SK-N-SH (cell line): ENCODE results near the gene CBFA2T3. TPM values are rescaled to one million over a fixed set of nuclear protein-coding genes. Genes with fewer than 3 reads are reported as not detected.

Source experiments
- CTCF ChIA-PET: fragments of 300-600, 350-600 bp; formaldehyde crosslinking; extraction: SDS; loops from one replicate; lab custom pipeline; 2021; lab: Yijun Ruan, JAX
- POLR2A ChIA-PET: fragments of 350-600 bp; sonication (Branson Sonifier 250); formaldehyde crosslinking; extraction: SDS; loops from one replicate; lab custom pipeline; 2020; ENCODE audit warnings: antibody characterized with exemption, inconsistent platforms; lab: Yijun Ruan, JAX
- DNase-seq: peaks from one replicate; pipeline ENCODE4 v3.0.0; 2012
- H2AFZ ChIP-seq: fragments of 200-600 bp; sonication (generic); 2 replicates; pipeline ENCODE4 v1.8.1; 2016; ENCODE audit warnings: antibody characterized with exemption, mild to moderate bottlenecking, low read depth
- H3F3A ChIP-seq: fragments of 200-600 bp; sonication (generic); replicated peaks from 2 replicates; pipeline ENCODE3; 2016; ENCODE audit warnings: antibody characterized with exemption, mild to moderate bottlenecking; ENCODE audit not compliant: insufficient read depth
- H3K27ac ChIP-seq, 2 experiments: fragments of 200-500 bp in 1 of 2; fragments of 200-600 bp in 1 of 2; sonication (Bioruptor generic) in 1 of 2; sonication (generic), shearing (Covaris generic) in 1 of 2; 2 replicates each; pipeline versions ENCODE4 v1.5.1 to v1.6.1; 2014 to 2016; ENCODE audit warnings: low read depth in 2 of 2, inconsistent platforms in 1 of 2, low read length in 1 of 2, mild to moderate bottlenecking in 1 of 2, mixed read lengths in 1 of 2
- H3K27me3 ChIP-seq: fragments of 200-600 bp; sonication (generic), shearing (Covaris generic); 2 replicates; pipeline ENCODE4 v1.6.1; 2016; ENCODE audit warnings: mixed run types; ENCODE audit not compliant: insufficient read depth
- H3K36me3 ChIP-seq, 2 experiments: fragments of 200-500 bp in 1 of 2; fragments of 200-600 bp in 1 of 2; sonication (Bioruptor generic) in 1 of 2; sonication (generic) in 1 of 2; replicated peaks in 1 of 2; 2 replicates each; pipeline versions ENCODE3 to v1.5.1; 2014 to 2016; ENCODE audit warnings: low read length in 1 of 2, mild to moderate bottlenecking in 1 of 2; ENCODE audit not compliant: insufficient read depth in 2 of 2, control insufficient read depth in 1 of 2
- H3K4me1 ChIP-seq, 2 experiments: fragments of 200-500 bp in 1 of 2; fragments of 200-600 bp in 1 of 2; sonication (Bioruptor generic) in 1 of 2; sonication (generic), shearing (Covaris generic) in 1 of 2; 2 replicates each; pipeline versions ENCODE4 v1.5.1 to v1.6.1; 2014 to 2016; ENCODE audit warnings: low read depth in 1 of 2, low read length in 1 of 2, mixed run types in 1 of 2; ENCODE audit not compliant: insufficient read depth in 2 of 2, control insufficient read depth in 1 of 2
- H3K4me2 ChIP-seq: fragments of 200-600 bp; sonication (generic), shearing (Covaris generic); 2 replicates; pipeline ENCODE4 v1.6.1; 2017; ENCODE audit warnings: mixed run types
- H3K4me3 ChIP-seq, 2 experiments: fragments of 200-500 bp in 1 of 2; fragments of 200-600 bp in 1 of 2; sonication (Bioruptor generic) in 1 of 2; sonication (generic), shearing (Covaris generic) in 1 of 2; 2 replicates each; pipeline versions ENCODE4 v1.5.1 to v1.8.1; 2014 to 2016; ENCODE audit warnings: low read depth in 2 of 2, inconsistent platforms in 1 of 2, low read length in 1 of 2, mild to moderate bottlenecking in 1 of 2, mixed read lengths in 1 of 2, moderate library complexity in 1 of 2
- H3K79me2 ChIP-seq: fragments of 200-600 bp; sonication (generic); 2 replicates; pipeline ENCODE4 v1.8.1; 2017; ENCODE audit warnings: mild to moderate bottlenecking; ENCODE audit not compliant: insufficient read depth
- H3K9ac ChIP-seq: fragments of 200-600 bp; sonication (generic); 2 replicates; pipeline ENCODE4 v1.6.1; 2017; ENCODE audit warnings: mixed run types
- H3K9me2 ChIP-seq: fragments of 200-600 bp; sonication (generic); 2 replicates; pipeline ENCODE4 v1.6.1; 2017; ENCODE audit warnings: mixed run types
- H3K9me3 ChIP-seq: fragments of 200-600 bp; sonication (generic); 2 replicates; pipeline ENCODE4 v1.6.1; 2017; ENCODE audit warnings: mixed run types, mild to moderate bottlenecking, moderate library complexity
- H4K20me1 ChIP-seq: fragments of 200-600 bp; sonication (generic); 2 replicates; pipeline ENCODE4 v1.6.1; 2017; ENCODE audit warnings: mild to moderate bottlenecking, mixed run types; ENCODE audit not compliant: insufficient read depth
- EP300 ChIP-seq, 2 experiments: IDR thresholded peaks; 2 replicates each; pipeline versions ENCODE4 v1.4.0 to v1.6.1; 2012; ENCODE audit warnings: borderline replicate concordance in 1 of 2, low read depth in 1 of 2, low read length in 1 of 2
- EZH2phosphoT487 ChIP-seq: fragments of 200-600 bp; sonication (generic); IDR thresholded peaks from 2 replicates; pipeline ENCODE4 v1.6.1; 2017; ENCODE audit warnings: low read depth, mixed run types, mild to moderate bottlenecking, antibody characterized with exemption, moderate library complexity, borderline replicate concordance
- FOSL2 ChIP-seq: IDR thresholded peaks from 2 replicates; pipeline ENCODE4 v1.4.0; 2012; ENCODE audit warnings: low read depth, mild to moderate bottlenecking, moderate library complexity, borderline replicate concordance
- FOXM1 ChIP-seq: IDR thresholded peaks from 2 replicates; pipeline ENCODE4 v1.4.0; 2012; ENCODE audit warnings: low read depth, mild to moderate bottlenecking
- GABPA ChIP-seq: IDR thresholded peaks from 2 replicates; pipeline ENCODE4 v1.4.0; 2012; ENCODE audit warnings: low read depth, mild to moderate bottlenecking
- JUND ChIP-seq: IDR thresholded peaks from 2 replicates; pipeline ENCODE4 v1.4.0; 2012
- MAX ChIP-seq: IDR thresholded peaks from 2 replicates; pipeline ENCODE4 v1.4.0; 2012; ENCODE audit warnings: low read depth
- MXI1 ChIP-seq: IDR thresholded peaks from 2 replicates; pipeline ENCODE4 v1.6.1; 2012; ENCODE audit warnings: mild to moderate bottlenecking, low read depth, low read length, improper control_type of control experiment
- NFIC ChIP-seq: IDR thresholded peaks from 2 replicates; pipeline ENCODE4 v1.4.0; 2012; ENCODE audit warnings: borderline replicate concordance
- POLR2AphosphoS5 ChIP-seq: IDR thresholded peaks from 2 replicates; pipeline ENCODE4 v1.6.1; 2012; ENCODE audit warnings: low read depth, low read length
- RAD21 ChIP-seq: IDR thresholded peaks from 2 replicates; pipeline ENCODE4 v1.6.1; 2012; ENCODE audit warnings: mild to moderate bottlenecking, low read length
- RCOR1 ChIP-seq: fragments of 150-350 bp; IDR thresholded peaks from 2 replicates; pipeline ENCODE4 v1.6.1; 2017; ENCODE audit warnings: antibody characterized with exemption, low read length
- RFX5 ChIP-seq: IDR thresholded peaks from 2 replicates; pipeline ENCODE4 v1.6.1; 2012; ENCODE audit warnings: mild to moderate bottlenecking, improper control_type of control experiment, low read length
- SIN3A ChIP-seq: IDR thresholded peaks from 2 replicates; pipeline ENCODE4 v1.6.1; 2012; ENCODE audit warnings: low read depth, mild to moderate bottlenecking, low read length, moderate library complexity, borderline replicate concordance
- USF2 ChIP-seq: fragments of 150-350 bp; IDR thresholded peaks from 2 replicates; pipeline ENCODE4 v1.6.1; 2017; ENCODE audit warnings: antibody characterized with exemption, low read length, low read depth, borderline replicate concordance
- YY1 ChIP-seq: IDR thresholded peaks from 2 replicates; pipeline ENCODE4 v1.4.0; 2012; ENCODE audit warnings: low read depth, mild to moderate bottlenecking
- WGBS: methylation state at CpG from one replicate; pipeline ENCODE4 v1.1.6; 2017; ENCODE audit warnings: low lambda C conversion rate; 5-methylcytosine and 5-hydroxymethylcytosine counted together
- polyA plus RNA-seq, 3 experiments: library from polyadenylated mRNA; depleted of rRNA; stranded (reverse); fragments of >200 nt; gene quantifications; 2 replicates each; pipeline ENCODE4 v1.2.3, GENCODE V29; 2012
- TF ChIP-seq, protein P1 (sequence below): IDR thresholded peaks from 2 replicates; pipeline ENCODE4 v1.6.1; 2012; ENCODE audit warnings: mild to moderate bottlenecking, low read depth, low read length, moderate library complexity
- TF ChIP-seq, protein P2 (sequence below): IDR thresholded peaks from 2 replicates; pipeline ENCODE4; 2012
- TF ChIP-seq, protein P3 (sequence below): fragments of 200-600 bp; sonication (generic); IDR thresholded peaks from 2 replicates; pipeline ENCODE4 v1.6.1; 2017; ENCODE audit warnings: antibody characterized with exemption, mild to moderate bottlenecking, moderate library complexity

The CBFA2T3 gene
- polyA plus RNA-seq, 1 of the 3 experiments (the other 2 are of a cell fraction): not detected

GRCh38 chr16:88979353-88980015, 2.5 kb upstream of the CBFA2T3 start (continued):
- no peak for TF ChIP-seq FOSL2
- TF ChIP-seq NFIC: no peak

GRCh38 chr16:88978608-88979346, 1.8 kb upstream of the CBFA2T3 start:
- Histone ChIP-seq H3K9ac (no peak overlapping the region), H3K36me3 (no peaks in the 10 kb centered on the region), H3K4me1 (no peaks in the 10 kb centered on the region), H3K4me2 (no peak overlapping the region), H3K9me3 (no peaks in the 10 kb centered on the region), H2AFZ (no peak overlapping the region), H3K9me2 (no peaks in the 10 kb centered on the region), H3K27ac (no peak overlapping the region), H4K20me1 (no peaks in the 10 kb centered on the region), H3K27me3 (peaks cover 25% of the 10 kb centered on the region; the same call in 1 of the 2 replicates), H3K4me3 (no peak overlapping the region), H3F3A (no peaks in the 10 kb centered on the region), H3K79me2 (no peaks in the 10 kb centered on the region)
- 57% methylated on average over 13 of the region's 21 CpGs for WGBS
- TF ChIP-seq MAX: no peak
- TF ChIP-seq MXI1: no peak
- TF ChIP-seq, protein P1, sequence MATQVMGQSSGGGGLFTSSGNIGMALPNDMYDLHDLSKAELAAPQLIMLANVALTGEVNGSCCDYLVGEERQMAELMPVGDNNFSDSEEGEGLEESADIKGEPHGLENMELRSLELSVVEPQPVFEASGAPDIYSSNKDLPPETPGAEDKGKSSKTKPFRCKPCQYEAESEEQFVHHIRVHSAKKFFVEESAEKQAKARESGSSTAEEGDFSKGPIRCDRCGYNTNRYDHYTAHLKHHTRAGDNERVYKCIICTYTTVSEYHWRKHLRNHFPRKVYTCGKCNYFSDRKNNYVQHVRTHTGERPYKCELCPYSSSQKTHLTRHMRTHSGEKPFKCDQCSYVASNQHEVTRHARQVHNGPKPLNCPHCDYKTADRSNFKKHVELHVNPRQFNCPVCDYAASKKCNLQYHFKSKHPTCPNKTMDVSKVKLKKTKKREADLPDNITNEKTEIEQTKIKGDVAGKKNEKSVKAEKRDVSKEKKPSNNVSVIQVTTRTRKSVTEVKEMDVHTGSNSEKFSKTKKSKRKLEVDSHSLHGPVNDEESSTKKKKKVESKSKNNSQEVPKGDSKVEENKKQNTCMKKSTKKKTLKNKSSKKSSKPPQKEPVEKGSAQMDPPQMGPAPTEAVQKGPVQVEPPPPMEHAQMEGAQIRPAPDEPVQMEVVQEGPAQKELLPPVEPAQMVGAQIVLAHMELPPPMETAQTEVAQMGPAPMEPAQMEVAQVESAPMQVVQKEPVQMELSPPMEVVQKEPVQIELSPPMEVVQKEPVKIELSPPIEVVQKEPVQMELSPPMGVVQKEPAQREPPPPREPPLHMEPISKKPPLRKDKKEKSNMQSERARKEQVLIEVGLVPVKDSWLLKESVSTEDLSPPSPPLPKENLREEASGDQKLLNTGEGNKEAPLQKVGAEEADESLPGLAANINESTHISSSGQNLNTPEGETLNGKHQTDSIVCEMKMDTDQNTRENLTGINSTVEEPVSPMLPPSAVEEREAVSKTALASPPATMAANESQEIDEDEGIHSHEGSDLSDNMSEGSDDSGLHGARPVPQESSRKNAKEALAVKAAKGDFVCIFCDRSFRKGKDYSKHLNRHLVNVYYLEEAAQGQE: no peak
- no peak for TF ChIP-seq USF2
- TF ChIP-seq, protein P2, sequence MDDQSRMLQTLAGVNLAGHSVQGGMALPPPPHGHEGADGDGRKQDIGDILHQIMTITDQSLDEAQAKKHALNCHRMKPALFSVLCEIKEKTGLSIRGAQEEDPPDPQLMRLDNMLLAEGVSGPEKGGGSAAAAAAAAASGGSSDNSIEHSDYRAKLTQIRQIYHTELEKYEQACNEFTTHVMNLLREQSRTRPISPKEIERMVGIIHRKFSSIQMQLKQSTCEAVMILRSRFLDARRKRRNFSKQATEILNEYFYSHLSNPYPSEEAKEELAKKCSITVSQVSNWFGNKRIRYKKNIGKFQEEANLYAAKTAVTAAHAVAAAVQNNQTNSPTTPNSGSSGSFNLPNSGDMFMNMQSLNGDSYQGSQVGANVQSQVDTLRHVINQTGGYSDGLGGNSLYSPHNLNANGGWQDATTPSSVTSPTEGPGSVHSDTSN: no peak
- TF ChIP-seq EZH2phosphoT487: no peak
- no peak for TF ChIP-seq YY1
- no peak for TF ChIP-seq RAD21
- TF ChIP-seq GABPA: no peak
- TF ChIP-seq POLR2AphosphoS5: no peak
- TF ChIP-seq SIN3A: no peak
- TF ChIP-seq RFX5: no peak
- TF ChIP-seq, protein P3, sequence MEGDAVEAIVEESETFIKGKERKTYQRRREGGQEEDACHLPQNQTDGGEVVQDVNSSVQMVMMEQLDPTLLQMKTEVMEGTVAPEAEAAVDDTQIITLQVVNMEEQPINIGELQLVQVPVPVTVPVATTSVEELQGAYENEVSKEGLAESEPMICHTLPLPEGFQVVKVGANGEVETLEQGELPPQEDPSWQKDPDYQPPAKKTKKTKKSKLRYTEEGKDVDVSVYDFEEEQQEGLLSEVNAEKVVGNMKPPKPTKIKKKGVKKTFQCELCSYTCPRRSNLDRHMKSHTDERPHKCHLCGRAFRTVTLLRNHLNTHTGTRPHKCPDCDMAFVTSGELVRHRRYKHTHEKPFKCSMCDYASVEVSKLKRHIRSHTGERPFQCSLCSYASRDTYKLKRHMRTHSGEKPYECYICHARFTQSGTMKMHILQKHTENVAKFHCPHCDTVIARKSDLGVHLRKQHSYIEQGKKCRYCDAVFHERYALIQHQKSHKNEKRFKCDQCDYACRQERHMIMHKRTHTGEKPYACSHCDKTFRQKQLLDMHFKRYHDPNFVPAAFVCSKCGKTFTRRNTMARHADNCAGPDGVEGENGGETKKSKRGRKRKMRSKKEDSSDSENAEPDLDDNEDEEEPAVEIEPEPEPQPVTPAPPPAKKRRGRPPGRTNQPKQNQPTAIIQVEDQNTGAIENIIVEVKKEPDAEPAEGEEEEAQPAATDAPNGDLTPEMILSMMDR: no peak
- no peak for TF ChIP-seq FOXM1
- no peak for TF ChIP-seq RCOR1
- TF ChIP-seq JUND: no peak
- no peak for TF ChIP-seq EP300 (IDR thresholded peaks at IDR 0.05; ENCODE audit: borderline replicate concordance in 1 of 2, low read depth in 1 of 2, low read length in 1 of 2)
- DNase-seq: no peak
- POLR2A ChIA-PET: no interaction called here
- CTCF ChIA-PET: interaction anchor here (1.1 kb wide), 1 partner anchor 189 kb away, joined by 4 read pairs; no protein-coding TSS in a partner anchor
